ENCODE measurements around the gene PLEKHG2. TPM values are rescaled to one million over a fixed set of nuclear protein-coding genes. Genes with fewer than 3 reads are reported as not detected.
A peak's percentile ranks its signal among the peaks of the same experiment; 100 is the strongest.

Gene PLEKHG2
- total and polyA plus RNA-seq, 9 of the 15 experiments (the other 6 are each of a cell fraction or from before 2014, with no cell fraction given), result 0.98 to 45.7 (median 9.8) TPM

- no peak for TF ChIP-seq SMAD1 (IDR thresholded peaks at IDR 0.05; ENCODE audit: low read depth, low read length, partially characterized antibody)
- no peak for TF ChIP-seq PTBP1 (IDR thresholded peaks at IDR 0.05; ENCODE audit: low read depth, low read length)
- TF ChIP-seq MED1 (CRISPR knock-in tag; IDR thresholded peaks at IDR 0.05; ENCODE audit: borderline replicate concordance), result no peak
- TF ChIP-seq ZKSCAN1 (IDR thresholded peaks at IDR 0.05; ENCODE audit: low read depth, low read length), result no peak
- TF ChIP-seq SNAPC5 (CRISPR knock-in tag; IDR thresholded peaks at IDR 0.05), result no peak
- no peak for TF ChIP-seq SAFB2 (IDR thresholded peaks at IDR 0.05; ENCODE audit: borderline replicate concordance, low read depth, low read length, severe bottlenecking)
- peak in 1 of 2 experiments; percentile 57; a peak in 1 of 4 replicates for TF ChIP-seq UBTF (IDR thresholded peaks at IDR 0.05; ENCODE audit: borderline replicate concordance in 1 of 2, low read depth in 2 of 2, low read length in 2 of 2)
- TF ChIP-seq, protein P1, sequence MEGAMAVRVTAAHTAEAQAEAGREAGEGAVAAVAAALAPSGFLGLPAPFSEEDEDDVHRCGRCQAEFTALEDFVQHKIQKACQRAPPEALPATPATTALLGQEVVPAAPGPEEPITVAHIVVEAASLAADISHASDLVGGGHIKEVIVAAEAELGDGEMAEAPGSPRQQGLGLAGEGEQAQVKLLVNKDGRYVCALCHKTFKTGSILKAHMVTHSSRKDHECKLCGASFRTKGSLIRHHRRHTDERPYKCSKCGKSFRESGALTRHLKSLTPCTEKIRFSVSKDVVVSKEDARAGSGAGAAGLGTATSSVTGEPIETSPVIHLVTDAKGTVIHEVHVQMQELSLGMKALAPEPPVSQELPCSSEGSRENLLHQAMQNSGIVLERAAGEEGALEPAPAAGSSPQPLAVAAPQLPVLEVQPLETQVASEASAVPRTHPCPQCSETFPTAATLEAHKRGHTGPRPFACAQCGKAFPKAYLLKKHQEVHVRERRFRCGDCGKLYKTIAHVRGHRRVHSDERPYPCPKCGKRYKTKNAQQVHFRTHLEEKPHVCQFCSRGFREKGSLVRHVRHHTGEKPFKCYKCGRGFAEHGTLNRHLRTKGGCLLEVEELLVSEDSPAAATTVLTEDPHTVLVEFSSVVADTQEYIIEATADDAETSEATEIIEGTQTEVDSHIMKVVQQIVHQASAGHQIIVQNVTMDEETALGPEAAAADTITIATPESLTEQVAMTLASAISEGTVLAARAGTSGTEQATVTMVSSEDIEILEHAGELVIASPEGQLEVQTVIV (CRISPR knock-in tag; IDR thresholded peaks at IDR 0.05; ENCODE audit: borderline replicate concordance), result 0 out of 2 replicates have a peak, but pooled peaks have one; percentile 41
- TF ChIP-seq ELF2 (CRISPR knock-in tag; IDR thresholded peaks at IDR 0.05), result peak; percentile 78; the same call in 1 of the 2 replicates
- no peak for TF ChIP-seq ZNF77 (CRISPR knock-in tag; IDR thresholded peaks at IDR 0.05)
- TF ChIP-seq ZFP91 (CRISPR knock-in tag; IDR thresholded peaks at IDR 0.05), result no peak
- TF ChIP-seq, protein P2, sequence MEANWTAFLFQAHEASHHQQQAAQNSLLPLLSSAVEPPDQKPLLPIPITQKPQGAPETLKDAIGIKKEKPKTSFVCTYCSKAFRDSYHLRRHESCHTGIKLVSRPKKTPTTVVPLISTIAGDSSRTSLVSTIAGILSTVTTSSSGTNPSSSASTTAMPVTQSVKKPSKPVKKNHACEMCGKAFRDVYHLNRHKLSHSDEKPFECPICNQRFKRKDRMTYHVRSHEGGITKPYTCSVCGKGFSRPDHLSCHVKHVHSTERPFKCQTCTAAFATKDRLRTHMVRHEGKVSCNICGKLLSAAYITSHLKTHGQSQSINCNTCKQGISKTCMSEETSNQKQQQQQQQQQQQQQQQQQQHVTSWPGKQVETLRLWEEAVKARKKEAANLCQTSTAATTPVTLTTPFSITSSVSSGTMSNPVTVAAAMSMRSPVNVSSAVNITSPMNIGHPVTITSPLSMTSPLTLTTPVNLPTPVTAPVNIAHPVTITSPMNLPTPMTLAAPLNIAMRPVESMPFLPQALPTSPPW (CRISPR knock-in tag; IDR thresholded peaks at IDR 0.05), result peak; percentile 41; the same call in 1 of the 2 replicates
- peak; percentile 92 for TF ChIP-seq CXXC5 (CRISPR knock-in tag; IDR thresholded peaks at IDR 0.05)
- peak in 1 of 2 experiments; percentile 61; a peak in 1 of 4 replicates for TF ChIP-seq KDM4B (IDR thresholded peaks at IDR 0.05; ENCODE audit: borderline replicate concordance in 2 of 2, low read depth in 1 of 2)
- no peak for TF ChIP-seq MTA2 (IDR thresholded peaks at IDR 0.05; ENCODE audit: low read depth)
- TF ChIP-seq NEUROD1 (IDR thresholded peaks at IDR 0.05; ENCODE audit: borderline replicate concordance, low read depth, low read length, partially characterized antibody), result peak; percentile 81
- 0 out of 4 replicates have a peak, but pooled peaks of 1 of the 2 experiments have one; percentile 25 for TF ChIP-seq FOXK2 (conservative IDR thresholded peaks at IDR 0.05 in 1 of 2, IDR thresholded peaks at IDR 0.05 in 1 of 2; ENCODE audit: low read depth in 2 of 2)
- peak; percentile 87 for TF ChIP-seq TBP (optimal IDR thresholded peaks at IDR 0.05; ENCODE audit: low read depth, low read length)
Measured at GRCh38 chr19:39445196-39446111, 33.0 kb downstream of the PLEKHG2 start, which contains the start of gene SUPT5H (continued).
